Activated CD4-positive, alpha-beta T cell treated with anti-CD3 and anti-CD28 coated beads, Interleukin-2, amount 50 U/mL, for 24 hours (primary cell): ENCODE results near the gene FCGR3B.
"Not testable (repeated sequence)": the region's sequence is repeated elsewhere in the genome, so short reads cannot be mapped to it uniquely, and the experiment has no call there.

Experiments
- DNase-seq, 2 donors: peaks; one replicate each; pipeline ENCODE4 v3.0.0-alpha.2; 2020; ENCODE audit warnings: low read depth in 1 of 2, low spot score in 1 of 2

Gene FCGR3B

DNA sequence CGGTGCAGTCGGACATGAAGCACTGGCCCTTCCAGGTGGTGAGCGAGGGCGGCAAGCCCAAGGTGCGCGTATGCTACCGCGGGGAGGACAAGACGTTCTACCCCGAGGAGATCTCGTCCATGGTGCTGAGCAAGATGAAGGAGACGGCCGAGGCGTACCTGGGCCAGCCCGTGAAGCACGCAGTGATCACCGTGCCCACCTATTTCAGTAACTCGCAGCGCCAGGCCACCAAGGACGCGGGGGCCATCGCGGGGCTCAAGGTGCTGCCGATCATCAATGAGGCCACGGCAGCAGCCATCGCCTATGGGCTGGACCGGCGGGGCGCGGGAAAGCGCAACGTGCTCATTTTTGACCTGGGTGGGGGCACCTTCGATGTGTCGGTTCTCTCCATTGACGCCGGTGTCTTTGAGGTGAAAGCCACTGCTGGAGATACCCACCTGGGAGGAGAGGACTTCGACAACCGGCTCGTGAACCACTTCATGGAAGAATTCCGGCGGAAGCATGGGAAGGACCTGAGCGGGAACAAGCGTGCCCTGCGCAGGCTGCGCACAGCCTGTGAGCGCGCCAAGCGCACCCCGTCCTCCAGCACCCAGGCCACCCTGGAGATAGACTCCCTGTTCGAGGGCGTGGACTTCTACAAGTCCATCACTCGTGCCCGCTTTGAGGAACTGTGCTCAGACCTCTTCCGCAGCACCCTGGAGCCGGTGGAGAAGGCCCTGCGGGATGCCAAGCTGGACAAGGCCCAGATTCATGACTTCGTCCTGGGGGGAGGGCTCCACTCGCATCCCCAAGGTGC, 24.2 kb downstream of the FCGR3B start:
- DNase-seq: not testable (repeated sequence)

DNA sequence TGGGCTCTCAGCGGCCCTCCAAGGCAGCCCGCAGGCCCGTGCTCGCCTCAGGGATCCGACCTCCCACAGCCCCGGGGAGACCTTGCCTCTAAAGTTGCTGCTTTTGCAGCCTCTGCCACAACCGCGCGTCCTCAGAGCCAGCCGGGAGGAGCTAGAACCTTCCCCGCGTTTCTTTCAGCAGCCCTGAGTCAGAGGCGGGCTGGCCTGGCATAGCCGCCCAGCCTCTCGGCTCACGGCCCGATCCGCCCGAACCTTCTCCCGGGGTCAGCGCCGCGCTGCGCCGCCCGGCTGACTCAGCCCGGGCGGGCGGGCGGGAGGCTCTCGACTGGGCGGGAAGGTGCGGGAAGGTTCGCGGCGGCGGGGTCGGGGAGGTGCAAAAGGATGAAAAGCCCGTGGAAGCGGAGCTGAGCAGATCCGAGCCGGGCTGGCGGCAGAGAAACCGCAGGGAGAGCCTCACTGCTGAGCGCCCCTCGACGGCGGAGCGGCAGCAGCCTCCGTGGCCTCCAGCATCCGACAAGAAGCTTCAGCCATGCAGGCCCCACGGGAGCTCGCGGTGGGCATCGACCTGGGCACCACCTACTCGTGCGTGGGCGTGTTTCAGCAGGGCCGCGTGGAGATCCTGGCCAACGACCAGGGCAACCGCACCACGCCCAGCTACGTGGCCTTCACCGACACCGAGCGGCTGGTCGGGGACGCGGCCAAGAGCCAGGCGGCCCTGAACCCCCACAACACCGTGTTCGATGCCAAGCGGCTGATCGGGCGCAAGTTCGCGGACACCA, 25.0 kb downstream of the FCGR3B start:
- DNase-seq: not testable (repeated sequence)

DNA sequence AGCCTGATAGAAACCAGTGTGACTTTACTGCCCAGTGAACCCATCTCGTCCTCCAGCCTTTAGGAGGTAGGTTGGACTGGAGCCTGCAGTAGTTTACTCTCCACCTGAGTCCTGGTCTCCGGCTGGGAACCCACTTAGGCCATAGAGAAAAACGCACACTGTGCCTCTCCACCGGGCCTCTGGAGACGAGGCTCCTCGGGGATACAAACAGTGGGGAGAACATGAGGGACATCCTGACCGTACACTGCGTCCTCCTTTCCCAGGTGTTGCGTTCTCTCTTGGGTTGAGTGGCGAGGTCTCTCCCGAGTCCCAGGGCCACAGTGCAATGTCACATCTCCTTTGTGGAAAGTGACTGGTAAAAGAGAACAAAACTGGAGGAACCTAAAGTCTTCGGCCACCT, 26.0 kb downstream of the FCGR3B start:
- not testable (repeated sequence) for DNase-seq

DNA sequence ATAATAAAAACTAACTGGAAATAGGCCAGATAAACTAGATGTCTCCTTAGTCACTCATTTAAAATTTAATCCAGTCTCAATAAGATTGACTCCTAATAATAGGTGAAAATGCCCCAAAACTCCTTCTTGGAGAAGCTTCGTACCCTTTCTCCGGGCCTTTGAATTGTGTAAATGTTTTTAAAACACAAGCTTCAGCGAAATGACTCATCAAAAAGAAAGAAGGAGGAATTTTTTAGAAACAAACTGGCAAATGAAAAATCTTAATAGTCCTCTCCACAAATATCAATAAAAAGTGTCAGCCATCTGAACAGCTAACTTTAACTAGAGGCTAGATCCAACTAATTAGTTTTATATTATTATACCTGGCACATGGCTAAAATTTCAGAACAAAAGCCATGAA, 33.9 kb downstream of the FCGR3B start:
- DNase-seq: not testable (repeated sequence)

DNA sequence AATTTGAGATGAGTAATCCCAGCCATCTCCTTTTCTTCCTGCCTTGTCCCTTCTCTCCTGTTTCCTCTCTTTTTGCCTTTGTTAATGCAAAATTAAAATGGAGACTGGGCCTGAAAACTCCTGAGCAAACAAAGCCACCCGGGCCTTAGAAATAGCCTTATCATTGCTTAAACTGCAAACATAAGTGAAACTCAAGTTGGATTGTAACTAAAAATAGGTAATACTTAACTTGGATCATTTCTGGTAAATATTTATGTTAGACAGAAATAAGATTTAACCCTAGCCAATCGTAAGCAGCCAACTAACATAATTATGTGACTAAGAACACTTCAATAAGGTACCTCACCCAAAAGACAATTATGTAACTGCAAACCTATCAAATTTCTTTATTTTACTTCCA, 35.4 kb downstream of the FCGR3B start:
- DNase-seq: not testable (repeated sequence)

DNA sequence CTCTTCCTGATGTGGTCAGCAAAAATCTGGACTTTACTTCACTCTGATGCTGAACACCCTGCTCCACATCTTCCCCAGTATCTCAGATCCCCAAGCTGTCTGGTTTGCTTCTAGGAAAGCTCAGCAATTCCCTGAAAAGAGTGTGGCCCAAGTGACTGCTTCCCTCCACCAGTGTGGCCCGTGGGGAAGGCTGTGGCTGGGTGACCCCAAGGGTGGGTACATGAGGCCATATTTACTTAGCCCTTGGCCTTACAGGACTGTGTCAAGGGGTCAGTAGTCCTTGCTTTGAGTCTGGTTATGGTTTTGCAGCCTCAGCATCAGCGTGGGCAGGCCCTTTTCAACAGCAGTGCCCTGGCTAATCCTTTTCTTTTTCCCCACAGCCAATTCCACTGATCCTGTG, 35.8 kb downstream of the FCGR3B start:
- not testable (repeated sequence) for DNase-seq

DNA sequence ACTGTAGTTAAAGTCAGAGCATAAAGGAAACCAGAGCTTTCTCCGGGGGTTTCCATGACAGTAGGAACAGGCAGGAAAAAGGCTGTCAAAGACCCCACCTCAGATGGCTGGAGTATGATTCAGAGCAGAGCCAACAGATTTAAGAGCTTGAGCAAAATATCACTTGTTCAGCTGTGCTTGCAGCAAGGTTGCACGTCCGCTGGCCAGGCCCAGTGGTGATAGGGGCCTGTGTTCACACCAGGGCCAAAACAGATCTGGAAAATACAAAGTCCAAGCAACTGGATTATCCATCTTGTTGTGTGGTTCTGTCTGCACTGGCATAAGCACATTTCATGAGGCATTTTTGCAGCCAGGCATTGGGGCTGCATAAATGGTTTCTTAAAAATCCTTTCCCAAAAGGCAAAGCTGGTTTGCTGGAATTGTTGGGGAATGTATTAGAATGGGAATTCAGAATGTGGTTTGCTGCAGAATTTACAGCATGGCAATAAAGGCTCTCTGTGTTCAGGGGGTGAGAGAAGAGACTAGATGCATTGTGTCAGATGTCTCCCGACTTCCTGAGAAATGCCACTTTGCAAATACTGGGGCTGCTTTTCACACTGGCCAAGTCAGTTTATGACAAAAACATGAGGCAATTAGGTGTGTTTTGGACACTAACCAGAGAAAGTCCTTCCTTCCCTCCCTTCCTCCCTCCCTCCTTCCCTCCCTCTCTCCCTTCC, 36.5 kb downstream of the FCGR3B start:
- DNase-seq: not testable (repeated sequence)

DNA sequence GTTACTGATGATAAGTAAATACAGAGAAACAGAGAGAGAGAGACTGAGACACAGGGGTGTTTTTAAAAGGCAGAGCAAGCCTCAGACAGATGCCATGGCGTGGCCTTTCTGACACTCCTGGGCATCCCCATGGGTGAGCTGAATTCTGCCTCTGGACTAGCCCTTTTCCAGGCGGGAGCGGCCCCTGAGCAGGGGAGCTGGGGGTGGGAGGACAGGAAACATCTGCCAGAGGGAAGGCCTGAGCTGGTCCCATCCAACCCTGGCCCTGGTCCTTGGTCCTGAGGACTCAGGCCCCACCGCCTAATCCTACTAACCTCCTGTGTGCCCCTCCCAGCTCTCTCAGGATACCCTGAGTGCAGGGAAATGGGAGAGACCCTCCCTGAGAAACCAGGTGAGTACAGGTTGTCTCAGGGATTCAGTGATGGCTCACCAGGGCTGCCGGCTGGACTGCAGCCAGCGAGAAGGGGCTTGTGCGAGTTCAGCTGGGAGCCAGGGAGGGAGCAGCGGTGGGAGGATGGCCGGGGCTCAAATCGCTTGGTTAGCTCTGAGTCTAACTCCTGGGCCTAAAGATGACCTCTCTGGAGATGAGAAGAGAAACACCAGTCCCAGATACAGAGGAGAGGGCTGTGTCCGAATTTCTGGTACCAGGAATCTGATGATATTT, 37.8 kb downstream of the FCGR3B start:
- DNase-seq: not testable (repeated sequence)

DNA sequence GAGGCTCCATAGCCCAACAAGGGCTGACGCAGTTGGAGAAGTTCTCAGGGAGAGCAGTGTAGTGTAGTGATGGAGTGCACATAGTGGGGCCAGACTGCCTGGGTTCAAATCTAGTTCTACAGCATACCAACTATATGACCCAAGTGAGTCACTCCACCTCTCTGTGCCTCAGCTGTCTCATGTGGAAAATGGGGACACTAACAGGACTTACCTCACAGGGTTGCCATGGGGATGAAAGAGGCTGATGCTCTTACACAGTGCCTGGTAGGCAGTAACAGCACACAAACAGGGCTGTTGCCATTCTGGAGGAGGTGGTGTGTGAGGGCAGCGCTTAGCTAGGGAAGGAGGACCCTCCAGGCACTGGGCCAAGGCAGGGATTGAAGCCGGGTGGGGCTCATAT, 38.4 kb downstream of the FCGR3B start:
- DNase-seq: not testable (repeated sequence)

DNA sequence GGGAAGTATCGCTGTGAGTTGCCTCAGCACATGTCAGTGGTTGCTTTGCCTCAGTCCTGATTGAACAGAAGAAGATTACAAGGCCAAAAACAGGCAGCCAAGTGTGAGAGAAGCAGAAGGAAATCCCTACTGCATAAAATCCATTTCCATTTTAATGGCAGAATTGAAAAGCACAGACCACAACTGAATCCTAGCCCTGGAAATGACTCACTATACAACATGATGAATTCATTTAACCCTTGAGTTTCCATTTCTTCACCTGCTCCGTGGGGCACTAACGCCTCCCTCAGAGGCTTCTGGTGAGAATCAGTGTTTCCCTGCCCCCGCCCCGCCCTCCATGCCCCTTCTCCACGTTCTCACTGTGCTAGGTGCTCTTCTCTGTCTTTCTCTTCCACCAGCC, 41.1 kb downstream of the FCGR3B start:
- not testable (repeated sequence) for DNase-seq

DNA sequence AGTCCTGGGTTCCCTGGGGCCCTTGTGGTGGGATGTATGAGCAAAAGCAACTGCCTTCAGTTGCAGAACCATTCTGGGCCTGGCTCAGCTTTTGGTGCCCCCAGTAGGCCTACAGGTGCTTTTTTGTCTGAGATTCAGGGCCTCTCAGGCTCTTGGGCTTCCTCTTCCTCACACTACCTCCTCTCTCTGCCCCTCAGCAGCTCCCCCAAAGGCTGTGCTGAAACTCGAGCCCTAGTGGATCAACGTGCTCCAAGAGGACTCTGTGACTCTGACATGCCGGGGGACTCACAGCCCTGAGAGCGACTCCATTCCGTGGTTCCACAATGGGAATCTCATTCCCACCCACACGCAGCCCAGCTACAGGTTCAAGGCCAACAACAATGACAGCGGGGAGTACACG, 41.6 kb downstream of the FCGR3B start:
- not testable (repeated sequence) for DNase-seq

DNA sequence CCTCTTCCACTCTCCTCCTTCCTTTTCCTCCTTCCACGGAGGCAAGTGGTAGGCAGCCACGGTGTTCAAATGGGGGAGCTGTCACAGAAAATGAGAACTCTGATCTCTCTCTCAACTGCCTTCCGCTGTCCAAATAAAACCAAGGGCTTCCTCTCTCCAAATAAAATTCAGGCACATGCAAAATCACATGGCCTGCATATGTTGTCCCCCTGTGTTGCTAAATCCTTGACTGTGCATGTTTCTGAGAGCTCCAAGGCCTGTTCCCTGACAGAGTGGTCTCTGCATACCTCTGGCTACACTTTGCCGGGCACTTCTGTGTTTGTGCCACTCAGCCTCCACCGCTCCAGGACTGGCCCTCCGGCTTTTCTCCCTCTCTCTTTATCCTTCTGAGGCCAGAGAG, 42.4 kb downstream of the FCGR3B start:
- not testable (repeated sequence) for DNase-seq

DNA sequence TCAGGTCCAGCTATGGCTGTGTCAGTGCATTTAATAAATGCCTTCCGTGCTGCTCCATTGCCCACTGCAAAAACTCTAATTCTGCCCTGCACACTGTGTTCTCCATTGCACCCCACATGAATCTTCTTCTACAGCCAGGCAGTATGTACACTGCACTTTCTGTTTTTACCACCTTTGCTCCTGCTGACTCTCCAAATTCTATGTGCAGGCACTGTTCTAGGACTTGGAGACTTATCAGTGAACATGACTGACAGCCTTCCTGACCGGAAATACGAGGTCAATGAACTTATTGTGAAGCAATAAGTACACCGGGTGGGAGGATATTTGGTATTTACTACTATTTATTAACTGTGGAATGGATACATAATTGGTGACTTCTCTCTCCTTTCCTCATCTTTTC, 48.1 kb downstream of the FCGR3B start:
- not testable (repeated sequence) for DNase-seq

DNA sequence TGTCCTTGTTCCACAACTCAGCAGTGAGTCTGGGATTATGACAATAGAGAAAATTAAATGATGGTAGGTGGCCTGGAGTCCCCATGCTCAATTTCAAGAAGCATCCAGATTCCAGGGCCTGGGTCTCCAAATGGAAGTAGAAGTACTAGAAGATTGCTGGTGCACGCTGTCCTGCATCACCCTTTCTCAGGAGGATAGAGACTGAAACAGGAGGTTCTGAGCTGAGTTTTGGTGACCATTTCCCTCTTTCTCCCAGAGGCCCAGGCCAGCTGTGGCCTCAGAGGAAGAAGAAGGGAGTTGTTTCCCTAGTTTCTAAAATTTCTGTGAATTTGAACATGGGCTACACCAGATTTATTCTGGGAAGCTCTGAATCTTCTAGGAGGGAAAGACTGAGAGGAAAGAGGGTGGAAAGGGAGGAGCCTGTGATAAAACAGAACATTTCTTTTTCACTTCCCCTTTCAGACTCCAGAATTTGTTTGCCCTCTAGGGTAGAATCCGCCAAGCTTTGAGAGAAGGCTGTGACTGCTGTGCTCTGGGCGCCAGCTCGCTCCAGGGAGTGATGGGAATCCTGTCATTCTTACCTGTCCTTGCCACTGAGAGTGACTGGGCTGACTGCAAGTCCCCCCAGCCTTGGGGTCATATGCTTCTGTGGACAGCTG, 50.0 kb downstream of the FCGR3B start:
- not testable (repeated sequence) for DNase-seq

DNA sequence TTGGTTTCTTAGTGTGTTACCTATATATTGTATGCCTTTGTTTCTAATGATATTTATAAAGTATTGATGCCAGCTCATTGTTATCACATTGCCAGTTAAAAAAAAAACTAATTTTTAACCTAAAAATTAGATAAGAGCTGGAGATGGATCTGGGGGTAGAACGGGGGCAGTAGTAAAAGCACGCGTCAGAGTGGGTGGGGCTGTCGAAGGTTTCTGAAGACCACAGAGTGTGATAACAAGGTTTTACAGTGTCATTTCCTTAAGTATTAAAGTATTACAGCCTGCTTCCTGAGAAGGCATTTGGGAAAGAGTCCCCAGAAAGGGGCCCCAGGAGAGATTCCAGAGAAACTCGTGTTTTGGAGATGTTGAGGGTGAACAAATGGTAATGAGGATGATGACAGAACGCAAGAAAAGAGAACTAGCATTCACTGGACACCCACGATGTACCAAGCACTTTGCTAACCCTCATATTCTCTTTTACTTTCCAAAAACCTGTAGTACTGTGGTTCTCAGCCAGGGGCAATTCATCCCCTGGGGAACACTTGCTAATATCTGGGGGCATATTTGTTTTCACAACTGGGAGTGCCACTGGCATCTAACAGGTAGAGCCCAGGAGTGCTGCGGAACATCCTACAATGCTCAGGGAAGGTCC, 51.0 kb downstream of the FCGR3B start:
- DNase-seq: not testable (repeated sequence)

DNA sequence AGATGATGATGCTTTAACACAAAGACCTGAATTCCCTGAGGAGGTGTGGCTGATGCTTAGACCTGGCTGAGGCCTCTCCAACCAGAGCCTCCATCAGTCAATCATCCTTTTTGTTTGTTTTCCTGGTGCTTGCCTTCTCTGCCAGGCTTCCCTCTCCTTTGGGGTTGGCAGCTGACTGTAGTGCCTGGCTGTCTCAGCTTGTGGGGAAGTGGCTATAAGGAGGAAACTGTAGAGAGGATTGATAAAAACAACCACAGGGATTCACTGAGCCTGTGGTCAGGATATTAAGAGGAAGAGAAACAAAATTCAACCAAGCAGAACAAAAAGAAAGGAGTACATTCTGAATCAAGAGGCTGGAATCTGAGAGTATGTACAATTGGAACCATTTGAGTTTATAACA, 54.3 kb downstream of the FCGR3B start:
- DNase-seq: not testable (repeated sequence)
